HG02870 (cell line): ENCODE measurements around the gene SLC4A11.

ENCODE experiments used
- ATAC-seq: cut with Tn5 transposase; IDR thresholded peaks from one replicate; pipeline ENCODE4 v1.9.1; 2021; ENCODE audit warnings: mild to moderate bottlenecking, moderate library complexity; ENCODE audit not compliant: unreplicated experiment

The SLC4A11 gene

DNA sequence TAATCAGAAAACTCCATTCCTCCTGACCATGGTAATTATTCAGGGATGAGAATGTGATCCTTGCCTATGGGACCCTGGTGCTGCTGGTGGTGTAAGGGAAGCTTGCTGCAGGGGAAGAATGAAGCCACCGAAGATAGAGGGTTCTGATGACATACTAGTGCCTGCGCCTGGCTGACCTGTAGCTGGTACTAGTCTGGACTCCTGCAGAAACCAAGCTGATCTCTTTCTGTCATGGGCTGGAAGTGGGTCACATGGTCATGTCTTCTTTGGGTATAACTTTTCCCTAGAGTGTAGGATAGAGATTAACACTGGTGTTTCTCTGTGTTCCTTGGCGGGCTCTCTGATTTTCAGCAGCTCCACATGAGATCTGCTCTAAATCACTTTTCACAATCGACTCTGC, 8.6 kb upstream of the SLC4A11 start:
- ATAC-seq = no peak

DNA sequence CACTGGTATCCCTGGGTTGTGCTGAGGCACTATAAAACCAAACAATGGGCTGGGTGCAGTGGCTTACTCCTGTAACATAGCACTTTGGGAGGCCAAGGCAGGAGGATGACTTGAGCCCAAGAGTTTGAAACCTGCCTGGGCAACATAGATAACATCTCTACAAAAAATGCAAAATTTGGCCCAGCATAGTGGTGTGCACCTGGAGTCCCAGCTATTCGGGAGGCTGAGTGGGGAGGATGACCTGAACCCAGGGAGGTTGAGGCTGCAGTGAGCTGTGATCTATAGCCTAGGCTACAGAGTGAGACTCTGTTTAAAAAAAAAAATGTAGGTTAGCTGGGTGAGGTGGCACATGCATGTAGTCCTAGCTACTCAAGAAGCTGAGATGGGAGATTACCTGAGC, 7.7 kb upstream of the SLC4A11 start:
- ATAC-seq = no peak

DNA sequence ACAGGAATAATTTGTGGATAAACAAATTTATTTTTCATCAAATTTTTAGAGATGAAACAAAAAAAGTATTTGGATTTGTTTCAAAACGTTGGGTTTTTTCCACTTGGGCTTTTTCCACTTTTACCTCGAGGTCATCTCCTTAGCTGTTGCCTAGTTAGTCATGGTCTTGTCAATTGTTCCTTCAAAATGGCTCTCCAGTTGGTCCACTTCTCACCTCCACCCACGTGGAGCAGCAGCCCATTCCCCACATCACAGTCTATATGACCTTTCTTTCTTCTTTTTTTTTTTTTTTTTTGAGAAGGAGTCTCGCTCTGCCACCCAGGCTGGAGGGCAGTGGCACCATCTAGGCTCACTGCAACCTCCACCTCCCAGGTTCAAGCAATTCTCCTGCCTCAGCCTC, 6.7 kb upstream of the SLC4A11 start:
- no peak for ATAC-seq

DNA sequence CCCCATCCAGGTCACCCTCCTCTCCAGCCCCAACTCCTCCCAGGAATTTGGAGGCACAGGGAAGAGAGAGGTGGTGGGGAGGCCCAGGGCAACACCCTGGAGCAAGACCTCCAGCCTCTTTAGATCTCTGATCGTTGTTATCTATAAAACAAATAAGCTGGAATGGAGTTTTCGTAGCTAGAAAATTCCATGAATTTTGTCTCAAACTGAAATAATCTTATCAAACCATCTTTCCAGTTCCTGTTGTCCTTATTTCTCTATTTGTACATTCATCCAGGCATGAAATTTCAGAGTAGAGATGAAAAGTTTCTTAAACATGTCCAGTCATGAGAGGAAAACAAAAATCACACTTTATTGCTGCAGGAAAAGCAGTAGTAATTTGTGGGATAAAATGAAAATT, 6.2 kb upstream of the SLC4A11 start:
- ATAC-seq = no peak

DNA sequence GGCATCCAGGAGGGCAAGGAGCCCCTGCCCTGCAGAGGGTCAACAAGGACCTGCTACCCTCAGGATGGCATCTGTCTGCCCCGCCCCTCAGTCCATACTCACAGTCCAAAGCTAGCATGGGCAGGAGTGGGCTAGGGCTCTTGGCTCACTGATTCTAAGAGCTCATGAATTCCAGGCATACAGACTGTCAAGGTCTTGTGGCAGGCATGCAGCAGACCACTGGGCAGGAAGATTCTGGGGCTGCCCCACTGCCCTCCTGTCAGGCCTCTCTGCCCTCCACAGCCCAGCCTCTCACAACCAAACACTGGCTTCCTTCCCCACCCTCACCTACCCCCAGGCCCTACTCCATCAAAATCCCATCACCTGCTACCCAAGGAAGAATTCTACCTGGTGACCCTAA, 5.6 kb upstream of the SLC4A11 start:
- no peak for ATAC-seq

DNA sequence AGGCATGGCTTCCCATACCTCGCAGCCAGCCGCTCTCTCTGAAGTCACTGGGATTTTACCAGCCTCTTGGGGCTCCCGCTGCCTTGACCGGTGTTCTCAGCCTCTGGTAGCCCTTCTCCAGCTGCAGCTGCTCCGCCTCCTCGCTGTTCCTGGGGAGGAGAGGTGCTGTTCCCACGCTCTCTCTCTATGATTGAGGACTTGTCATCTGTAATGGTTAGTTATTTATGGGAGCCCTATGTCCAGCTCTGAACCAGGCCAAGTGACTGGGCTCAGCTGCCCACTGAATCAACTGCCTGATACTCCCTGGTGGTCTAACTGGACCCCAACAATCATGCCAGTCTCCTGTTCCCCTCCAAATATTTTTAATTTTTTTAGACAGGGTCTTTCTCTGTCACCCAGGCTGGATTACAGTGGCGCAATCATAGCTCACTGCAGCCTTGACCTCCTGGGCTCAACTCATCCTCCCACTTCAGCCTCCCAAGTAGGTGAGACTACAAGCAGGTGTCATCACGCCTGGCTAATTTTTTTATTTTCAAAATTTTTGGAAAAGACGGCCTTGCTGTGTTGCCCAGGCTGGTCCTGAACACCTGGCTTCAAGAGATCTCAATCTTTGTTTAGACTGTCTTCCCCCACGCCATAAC, 4.8 kb upstream of the SLC4A11 start:
- no peak for ATAC-seq

DNA sequence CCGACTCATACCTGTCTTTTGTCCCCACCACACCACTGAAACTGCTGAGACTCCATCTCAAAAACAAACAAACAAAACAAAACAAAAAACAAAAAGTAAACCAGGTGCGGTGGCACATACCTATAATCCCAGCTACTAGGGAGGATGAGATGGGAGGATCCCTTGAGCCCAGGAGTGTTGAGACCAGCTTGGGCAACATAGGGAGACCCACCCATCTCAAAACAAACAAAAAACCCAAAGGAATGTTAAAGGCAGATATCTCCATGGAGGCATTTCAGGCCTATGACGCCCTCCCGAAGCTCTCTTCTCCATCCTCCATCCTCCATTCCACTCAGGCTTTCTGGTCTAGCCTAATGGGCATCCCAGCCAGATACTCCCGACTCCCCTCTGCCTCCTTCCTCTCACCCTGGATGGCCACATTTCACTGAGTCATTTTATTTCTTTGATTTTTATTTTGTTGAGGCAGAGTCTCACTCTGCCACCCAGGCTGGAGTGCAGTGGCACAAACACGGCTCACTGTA, 3.2 kb upstream of the SLC4A11 start:
- no peak for ATAC-seq

DNA sequence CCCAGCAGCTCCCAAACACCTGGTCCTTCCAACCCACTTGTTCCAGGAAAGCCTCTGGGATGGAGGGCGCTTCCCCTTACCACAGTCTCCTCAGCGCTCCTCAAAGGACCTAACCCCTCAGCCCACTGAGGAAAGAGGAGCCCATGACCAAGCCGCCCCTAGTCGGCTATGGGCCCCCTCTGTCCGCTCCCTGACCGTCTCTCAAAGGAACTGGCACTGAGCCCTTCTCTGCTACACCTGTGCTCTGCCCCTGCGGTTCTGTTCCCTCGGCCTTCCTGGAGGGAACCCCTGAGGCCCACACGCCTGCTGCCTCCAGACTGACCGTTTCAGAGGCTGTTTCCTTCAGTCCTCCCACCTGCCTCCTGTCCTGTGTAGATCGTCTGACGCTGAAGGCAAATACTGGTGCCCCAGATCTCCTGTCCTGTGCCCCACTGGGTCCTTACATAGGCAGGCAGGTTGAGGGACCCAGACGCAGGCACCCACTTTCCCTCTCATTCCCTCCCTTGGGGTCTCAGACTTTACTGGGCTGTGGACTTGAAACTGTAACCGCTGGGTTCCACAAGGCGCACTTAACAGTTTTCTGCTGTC, 1.9 kb upstream of the SLC4A11 start:
- ATAC-seq = no peak

DNA sequence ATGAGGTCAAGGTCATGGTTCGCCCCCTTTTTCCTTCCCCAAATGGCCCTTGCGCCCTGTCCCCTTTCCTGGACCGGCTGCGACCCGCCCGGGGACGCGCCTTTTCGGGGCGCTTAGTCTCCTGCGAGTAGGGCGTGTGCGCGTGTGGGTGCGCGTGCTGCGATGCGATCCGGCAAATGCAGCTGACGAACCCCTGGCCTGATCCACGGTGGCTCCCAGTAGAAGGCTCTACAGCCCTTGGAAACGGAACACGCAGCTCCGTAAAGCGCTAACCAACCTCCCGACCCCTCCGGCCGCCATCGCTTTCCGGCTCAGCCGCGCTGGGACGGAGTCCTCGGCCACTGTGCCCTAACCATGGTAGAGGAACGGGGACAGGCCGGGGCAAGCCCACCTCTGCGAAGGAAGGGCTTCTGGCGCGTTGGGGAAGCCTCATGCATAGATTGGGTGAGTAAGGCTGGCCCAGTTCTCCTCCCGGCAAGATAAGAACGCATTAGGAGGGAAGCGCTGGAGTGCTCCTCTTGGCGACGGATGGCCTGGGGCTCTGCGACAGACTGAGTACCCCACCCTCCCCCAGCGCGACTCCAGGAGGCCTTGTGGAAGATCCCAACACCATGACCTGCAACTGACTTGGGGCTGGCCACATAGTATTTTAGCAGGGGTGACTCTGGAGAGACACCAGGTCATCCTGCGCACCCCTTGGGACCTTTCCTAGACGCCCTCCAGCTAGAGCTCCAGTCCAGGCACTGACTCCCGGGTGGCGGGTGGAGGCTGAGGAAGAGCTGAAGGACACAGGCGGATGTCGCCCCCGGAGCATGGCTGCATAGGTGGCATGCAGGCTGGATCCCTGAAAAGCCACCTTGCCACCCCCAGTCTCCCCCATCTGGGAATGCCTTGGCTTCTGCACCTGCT, 1.1 kb upstream of the SLC4A11 start:
- no peak for ATAC-seq

DNA sequence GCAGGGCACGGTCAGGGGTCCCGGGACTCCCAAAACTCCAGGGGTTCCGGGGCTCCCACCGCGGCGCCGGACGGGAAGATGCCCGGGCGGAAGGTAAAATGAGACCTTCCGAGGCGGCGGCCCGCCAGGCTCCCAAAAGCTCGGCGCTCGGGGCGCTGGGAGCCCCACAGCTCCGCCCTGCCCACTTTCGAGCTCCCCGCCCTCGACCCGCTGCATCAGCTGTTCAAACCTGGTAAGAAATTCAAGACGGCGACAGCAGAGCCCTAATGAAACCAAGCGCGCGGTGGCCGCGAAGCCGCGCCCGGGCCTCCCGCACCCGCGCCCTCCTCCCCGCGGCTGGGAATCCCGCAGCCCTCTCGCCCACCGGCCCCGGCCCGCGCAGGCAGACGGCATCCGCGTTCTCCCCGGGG, 369 bp downstream of the SLC4A11 start:
- no peak for ATAC-seq

DNA sequence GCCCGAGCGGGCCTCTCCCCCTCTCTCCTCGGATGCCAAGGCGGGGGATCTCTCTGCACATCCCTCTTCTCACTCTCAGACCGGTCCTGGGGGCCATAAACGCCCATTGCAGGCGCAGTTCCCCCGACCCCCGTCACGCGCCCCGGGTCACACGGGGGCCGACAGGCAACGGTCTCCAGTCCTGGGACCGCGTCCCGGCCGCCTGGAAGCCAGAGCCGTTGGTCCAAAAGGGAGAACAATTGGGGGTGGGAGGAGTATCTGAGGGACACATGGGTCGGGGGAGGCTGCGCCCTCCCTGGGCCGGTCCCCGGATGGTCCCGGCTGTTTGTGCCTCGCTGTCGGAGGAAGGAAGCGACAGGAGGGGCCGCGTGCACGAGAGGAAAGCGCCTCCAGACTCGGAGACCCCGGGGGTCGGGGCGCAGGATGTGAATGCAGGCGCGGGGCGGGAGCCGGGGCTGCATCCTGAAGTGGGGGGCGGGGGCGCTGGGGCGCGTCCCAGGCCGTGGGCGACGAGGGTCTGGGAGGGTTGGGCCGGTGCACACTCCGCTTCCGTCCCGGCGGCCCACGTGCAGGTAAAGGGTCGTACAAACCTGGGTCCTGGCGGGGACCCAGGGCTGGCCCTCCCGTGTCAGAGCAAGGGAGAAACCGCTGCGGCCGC, 903 bp downstream of the SLC4A11 start:
- no peak for ATAC-seq

DNA sequence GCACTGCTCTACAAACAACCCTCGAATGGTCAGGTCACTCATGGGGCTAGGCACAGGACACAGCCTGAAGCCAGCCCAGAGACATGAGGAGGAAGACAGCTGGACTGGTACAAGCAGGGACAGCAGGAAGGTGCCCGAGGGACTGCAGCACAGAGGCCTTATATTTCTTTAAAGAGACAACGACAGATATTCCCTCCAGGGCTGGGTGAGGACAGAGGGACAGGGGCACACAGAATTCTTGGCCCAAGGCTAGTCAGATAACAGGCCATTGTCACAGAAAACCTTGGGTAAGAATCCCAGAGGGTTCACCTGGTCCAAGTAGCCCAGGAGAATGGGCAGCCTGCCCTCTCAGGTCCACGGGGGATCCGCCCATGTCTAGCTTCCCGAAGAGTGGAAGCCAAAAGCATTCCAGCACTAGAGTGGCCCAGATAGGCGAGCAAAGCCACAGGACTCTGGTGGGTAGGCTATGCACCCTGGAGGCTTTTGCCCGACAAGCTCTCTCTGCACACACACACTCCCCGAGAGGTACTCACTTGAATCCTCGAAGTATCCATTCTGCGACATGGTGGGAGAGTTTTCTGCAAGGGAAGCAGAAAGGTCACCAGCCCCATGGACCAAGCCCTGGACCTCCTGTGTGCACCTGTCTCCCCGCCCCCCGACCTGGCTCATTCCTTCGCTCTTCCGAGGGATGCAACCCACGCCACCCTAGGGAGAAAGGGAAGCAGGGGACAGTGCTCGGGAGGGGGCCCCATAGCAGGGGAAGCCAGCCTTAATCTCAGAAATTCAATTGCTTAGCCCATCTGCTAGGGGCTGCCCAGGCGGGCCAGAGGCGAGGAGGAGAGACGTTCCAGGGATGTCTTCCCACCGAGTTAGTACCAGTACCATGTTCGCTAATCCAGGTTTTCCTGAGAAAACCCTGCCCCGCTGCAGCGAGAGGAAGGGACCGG, 1.7 kb downstream of the SLC4A11 start:
- ATAC-seq = no peak

DNA sequence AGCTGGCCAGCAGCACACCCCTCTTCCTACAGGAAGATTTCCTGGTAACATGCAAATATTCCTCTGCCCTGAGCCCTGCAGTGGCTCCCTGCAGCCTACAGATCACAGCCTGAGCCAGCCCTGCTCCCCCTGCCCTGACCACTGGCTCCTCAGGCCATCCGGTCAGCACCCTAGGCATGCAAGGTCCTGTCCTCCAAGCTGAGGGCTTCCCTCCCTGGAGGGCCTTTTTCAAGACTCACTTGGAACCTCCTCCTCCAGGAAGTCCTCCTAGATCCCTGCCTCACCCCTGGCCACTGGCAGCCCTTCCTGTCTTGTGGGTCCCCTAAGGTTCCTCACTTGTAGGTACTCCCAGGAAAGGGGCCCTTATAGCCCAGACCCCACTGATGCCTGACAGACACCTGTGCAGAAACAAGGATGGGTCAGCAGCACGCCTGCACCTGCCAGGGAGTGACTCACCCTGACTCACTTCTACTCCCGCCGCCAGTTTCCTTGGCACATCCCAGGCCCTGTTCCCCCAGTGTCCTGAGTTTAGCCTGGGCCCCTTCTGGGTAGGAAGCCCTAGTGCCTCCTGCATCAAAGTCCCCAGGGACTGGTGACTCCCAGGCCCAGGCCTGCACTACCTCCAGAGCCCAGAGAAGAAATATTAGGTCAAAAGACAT, 3.2 kb downstream of the SLC4A11 start:
- ATAC-seq = no peak

DNA sequence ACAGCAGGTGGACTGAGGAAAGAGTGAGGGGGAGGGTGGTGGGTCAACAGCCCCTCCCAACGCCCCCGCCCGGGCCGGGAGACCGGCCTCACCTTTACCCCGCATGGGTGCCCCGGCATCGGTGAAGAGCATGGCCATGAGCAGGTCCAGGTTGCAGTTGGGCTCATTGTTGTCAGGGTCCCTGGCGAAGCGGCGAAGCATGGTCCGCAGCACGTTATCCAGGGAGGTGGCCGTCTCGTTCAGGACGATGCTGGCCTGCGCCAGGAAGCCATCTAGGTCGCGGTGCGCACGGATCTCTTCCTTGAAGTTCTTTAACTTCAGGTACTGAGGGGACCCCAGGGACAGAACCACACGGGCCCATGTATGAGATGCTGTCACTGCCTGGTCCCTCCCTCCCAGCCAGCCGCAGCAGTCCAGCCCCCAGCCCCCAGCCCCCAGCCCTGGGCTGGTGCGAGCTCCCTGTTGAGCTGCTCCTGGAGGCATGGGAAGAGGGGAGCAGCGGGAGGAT, 4.9 kb downstream of the SLC4A11 start:
- no peak for ATAC-seq

DNA sequence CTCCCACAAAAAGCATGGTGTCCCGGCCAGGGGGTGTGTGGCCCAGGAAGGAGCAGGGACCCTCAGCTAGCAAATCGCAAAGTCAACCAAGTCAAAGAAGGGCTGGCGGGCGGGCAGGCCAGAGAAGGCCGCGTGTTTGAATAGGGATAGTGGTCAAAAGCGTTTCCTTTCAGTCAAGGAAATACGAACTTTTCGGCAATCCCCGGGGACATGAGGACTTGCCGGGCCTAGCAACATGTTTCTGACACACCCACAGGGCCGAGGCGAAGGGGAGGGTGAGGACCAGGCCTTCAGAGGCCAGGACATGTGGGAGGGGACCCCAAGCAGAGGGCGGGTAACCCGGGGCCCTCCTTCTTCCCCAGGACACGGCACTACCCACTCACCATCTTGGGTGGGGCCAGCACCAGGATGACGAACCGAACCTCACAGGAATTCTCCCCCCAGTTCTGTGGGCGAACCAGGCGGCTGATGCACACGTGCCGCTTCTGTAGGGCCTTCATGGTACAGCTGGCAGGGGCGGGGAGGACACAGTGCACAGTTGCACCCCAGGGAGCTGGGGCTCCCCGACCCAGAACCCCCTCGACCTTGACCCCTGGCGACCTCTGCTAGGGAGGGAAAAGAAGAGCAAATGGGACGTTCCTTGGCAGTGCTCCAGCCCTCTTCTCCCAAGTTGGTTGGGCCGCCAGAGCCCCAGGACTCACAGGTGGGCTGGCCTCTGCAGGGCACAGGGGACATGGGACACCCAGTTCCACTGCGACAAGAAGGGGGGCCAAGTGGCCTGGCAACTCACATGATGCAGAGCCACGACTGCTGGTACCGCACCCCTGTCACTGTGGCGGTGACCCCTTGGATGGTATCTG, 5.6 kb downstream of the SLC4A11 start:
- no peak for ATAC-seq

DNA sequence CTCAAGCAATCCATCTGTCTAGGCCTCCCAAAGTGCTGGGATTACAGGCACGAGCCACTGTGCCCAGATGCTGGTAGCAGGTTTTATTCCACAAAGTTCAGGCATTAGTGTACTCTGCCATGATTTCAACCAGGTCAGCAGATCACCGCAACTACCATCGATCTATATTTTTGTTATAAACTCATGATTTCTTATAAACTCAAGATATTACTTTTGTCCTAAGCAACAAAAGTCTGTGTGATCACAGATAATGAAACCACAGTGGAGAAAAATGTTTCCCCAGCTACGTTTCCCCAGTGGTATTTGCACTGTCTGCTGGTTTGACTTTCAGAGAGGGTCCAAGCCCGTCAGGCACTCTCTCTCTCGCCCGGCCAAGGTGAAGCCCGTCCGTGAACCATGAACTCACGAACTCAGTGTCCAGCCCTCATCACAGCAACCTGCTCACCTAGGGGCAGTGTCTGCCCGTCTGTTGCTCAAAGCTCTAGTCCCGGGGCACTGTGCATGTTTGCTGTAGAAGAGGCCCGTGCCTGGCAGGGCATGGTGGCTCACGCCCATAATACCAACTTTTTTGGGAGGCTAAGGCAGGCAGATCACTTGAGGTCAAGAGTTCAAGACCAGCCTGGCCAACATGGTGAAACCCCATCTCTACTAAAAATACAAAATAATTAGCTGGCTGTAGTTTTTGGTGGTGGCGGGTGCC, 7.0 kb downstream of the SLC4A11 start:
- ATAC-seq = no peak

DNA sequence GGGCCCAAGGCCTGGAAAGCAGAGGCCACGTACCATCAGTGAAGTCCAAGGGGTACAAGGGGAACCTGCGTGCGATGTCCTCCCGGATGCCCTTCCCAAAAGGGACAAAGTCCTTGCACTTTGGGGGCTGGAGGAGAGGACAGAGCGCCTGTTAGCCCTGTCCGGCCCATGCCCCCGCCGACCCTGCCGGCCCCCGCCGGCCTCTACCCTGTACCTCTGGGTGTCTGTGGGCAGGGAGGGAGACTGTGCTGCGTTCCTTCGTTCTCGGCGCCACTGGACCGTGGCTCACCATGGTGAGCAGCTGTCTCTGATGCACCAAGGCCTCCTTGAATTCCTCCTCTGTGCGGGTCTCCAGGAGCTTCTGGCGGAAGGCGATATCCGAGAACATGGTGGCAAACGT, 7.9 kb downstream of the SLC4A11 start:
- no peak for ATAC-seq

DNA sequence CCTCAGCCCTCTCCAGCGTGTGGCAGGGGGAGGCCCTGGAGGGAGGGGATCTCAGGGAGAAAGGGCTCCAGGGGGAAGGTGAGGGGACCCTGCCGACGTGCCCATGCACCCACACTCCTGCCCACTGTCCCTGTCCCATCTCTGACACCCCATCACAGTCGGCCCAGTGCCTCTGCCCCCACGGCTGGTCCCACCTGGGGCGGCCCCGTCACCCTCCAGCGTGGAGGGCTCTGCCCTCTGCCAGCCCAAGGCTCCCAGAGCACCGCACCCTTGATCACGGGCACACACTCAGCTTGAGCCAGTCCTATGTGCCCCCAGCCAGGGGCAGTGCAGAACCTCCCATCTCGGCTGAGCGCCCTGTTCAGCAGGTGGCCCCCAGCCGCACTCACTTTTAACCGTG, 9.2 kb downstream of the SLC4A11 start:
- ATAC-seq = no peak
